ENCODE data around the gene EEA1.

GRCh38 chr12:92952394-92952793, 23.3 kb upstream of the EEA1 start:
- TF ChIP-seq POLR2A (IDR thresholded peaks at IDR 0.05; ENCODE audit: low read depth, low read length) (no peak), POLR2AphosphoS5 (IDR thresholded peaks at IDR 0.05; ENCODE audit: low read depth, low read length) (no peak), TAF1 (IDR thresholded peaks at IDR 0.05; ENCODE audit: low read depth, low read length) (no peak), POU2F2 (IDR thresholded peaks at IDR 0.05; ENCODE audit: low read depth, low read length) (no peak), SPI1 (IDR thresholded peaks at IDR 0.05; ENCODE audit: low read depth, low read length) (no peak), PAX5 (IDR thresholded peaks at IDR 0.05; ENCODE audit: insufficient read depth, low read length, severe bottlenecking) (no peak)
